SK-N-MC (cell line): ENCODE measurements around the gene TM9SF1.

Experiments
- DNase-seq: peaks from one replicate; pipeline ENCODE4 v3.0.0-alpha.2; 2011; ENCODE audit warnings: low read depth, low spot score
- H3K27ac ChIP-seq: fragments of 200-600 bp; sonication (generic); 2 replicates; pipeline ENCODE4 v1.5.1; 2016; ENCODE audit warnings: mixed run types
- H3K36me3 ChIP-seq: fragments of 200-600 bp; sonication (generic); 2 replicates; pipeline ENCODE4 v1.6.1; 2017; ENCODE audit warnings: antibody characterized with exemption, low read length, mixed read lengths; ENCODE audit not compliant: insufficient read depth
- H3K4me3 ChIP-seq: fragments of 200-600 bp; sonication (generic); 2 replicates; pipeline ENCODE4 v1.5.1; 2016
- H3K9ac ChIP-seq: fragments of 200-600 bp; sonication (generic); 2 replicates; pipeline ENCODE4 v1.8.0; 2017; ENCODE audit warnings: mixed run types, mixed read lengths; ENCODE audit not compliant: insufficient read length
- H3K9me3 ChIP-seq: fragments of 200-600 bp; sonication (generic); 2 replicates; pipeline ENCODE4 v1.6.1; 2017; ENCODE audit warnings: low read depth, mild to moderate bottlenecking, antibody characterized with exemption, low read length, moderate library complexity, mixed read lengths
- EZH2 ChIP-seq: fragments of 200-600 bp; sonication (generic); IDR thresholded peaks from one replicate; pipeline ENCODE4 v1.6.1; 2017; ENCODE audit warnings: antibody characterized with exemption
- FOXP2 ChIP-seq: optimal IDR thresholded peaks from 2 replicates; pipeline ENCODE3; 2011; ENCODE audit warnings: mild to moderate bottlenecking, moderate library complexity; ENCODE audit not compliant: insufficient read depth; ENCODE audit errors: extremely low read length, control extremely low read depth
- POLR2AphosphoS5 ChIP-seq: IDR thresholded peaks from 2 replicates; pipeline ENCODE4 v1.6.1; 2012; ENCODE audit warnings: mild to moderate bottlenecking, low read depth, low read length, borderline replicate concordance

TM9SF1 gene

GRCh38 chr14:24195186-24196070 is at the start of gene TM9SF1:
TSS of gene TM9SF1 (minus strand) at chr14:24195441. CDS start at chr14:24195019, 422 bp downstream.
- H3K27ac ChIP-seq, result peak within 1 kb of the TSS; percentile 96
- H3K4me3 ChIP-seq, result peak within 1 kb of the TSS; percentile 96
- DNase-seq, result no peak
- H3K36me3 ChIP-seq, result peaks cover 16% of the 10 kb centered on the region
- H3K9ac ChIP-seq, result peak within 1 kb of the TSS; percentile 93
- no peaks in the 10 kb centered on the region for H3K9me3 ChIP-seq
- peak; percentile 78 for TF ChIP-seq POLR2AphosphoS5
- TF ChIP-seq FOXP2, result no peak

- Histone ChIP-seq H3K36me3 (peaks cover 28% of the 10 kb centered on the region), H3K9ac (peak overlapping the region; percentile 92), H3K4me3 (peak overlapping the region; percentile 95), H3K27ac (peak overlapping the region; percentile 96), H3K9me3 (no peaks in the 10 kb centered on the region)
- TF ChIP-seq POLR2AphosphoS5, result no peak
- no peak for TF ChIP-seq FOXP2
- TF ChIP-seq EZH2, result no peak
- no peak for DNase-seq
Observed at GRCh38 chr14:24243336-24243836, 48.1 kb upstream of the TM9SF1 start.

- H3K9me3 ChIP-seq, result no peaks in the 10 kb centered on the region
- peak; percentile 7 for TF ChIP-seq FOXP2
- TF ChIP-seq POLR2AphosphoS5, result no peak
- TF ChIP-seq EZH2, result no peak
- peak overlapping the region; percentile 96 for H3K27ac ChIP-seq
- H3K4me3 ChIP-seq, result peak overlapping the region; percentile 95
- H3K9ac ChIP-seq, result peak overlapping the region; percentile 92
- peaks cover 42% of the 10 kb centered on the region for H3K36me3 ChIP-seq
- DNase-seq, result peak; percentile 48
Observed at GRCh38 chr14:24241829-24242443, 46.7 kb upstream of the TM9SF1 start.

- Histone ChIP-seq H3K36me3 (peaks cover 59% of the 10 kb centered on the region), H3K27ac (0 out of 2 replicates have a peak overlapping the region, but pooled peaks have one; percentile 2), H3K9me3 (no peaks in the 10 kb centered on the region), H3K4me3 (no peak overlapping the region), H3K9ac (no peak overlapping the region)
- TF ChIP-seq FOXP2 (no peak), EZH2 (no peak), POLR2AphosphoS5 (no peak)
- no peak for DNase-seq
Observed at GRCh38 chr14:24240110-24240918, 45.1 kb upstream of the TM9SF1 start.

GRCh38 chr14:24238527-24239037 is 43.3 kb upstream of the TM9SF1 start:
- TF ChIP-seq EZH2 (no peak), POLR2AphosphoS5 (no peak), FOXP2 (no peak)
- Histone ChIP-seq H3K4me3 (no peak overlapping the region), H3K9me3 (no peaks in the 10 kb centered on the region), H3K27ac (peak overlapping the region; percentile 46; the same call in 1 of the 2 replicates), H3K9ac (no peak overlapping the region), H3K36me3 (peaks cover 74% of the 10 kb centered on the region)
- DNase-seq, result no peak

- Histone ChIP-seq H3K27ac (no peak overlapping the region), H3K4me3 (no peak overlapping the region), H3K9ac (no peak overlapping the region), H3K9me3 (no peaks in the 10 kb centered on the region), H3K36me3 (peaks cover 74% of the 10 kb centered on the region)
- no peak for DNase-seq
- no peak for TF ChIP-seq EZH2
- no peak for TF ChIP-seq POLR2AphosphoS5
- no peak for TF ChIP-seq FOXP2
Observed at GRCh38 chr14:24238123-24238522, 42.9 kb upstream of the TM9SF1 start.

GRCh38 chr14:24237463-24237955 is 42.3 kb upstream of the TM9SF1 start:
- Histone ChIP-seq H3K36me3 (peaks cover 74% of the 10 kb centered on the region), H3K9ac (no peak overlapping the region), H3K27ac (no peak overlapping the region), H3K4me3 (no peak overlapping the region), H3K9me3 (no peaks in the 10 kb centered on the region)
- DNase-seq, result no peak
- no peak for TF ChIP-seq POLR2AphosphoS5
- no peak for TF ChIP-seq FOXP2
- TF ChIP-seq EZH2, result no peak
